LoVo (cell line): Measurements from ENCODE around the gene TGFBR3L.

Source experiments
- DNase-seq: peaks from one replicate; pipeline ENCODE4 v3.0.0-alpha.2; 2016; ENCODE audit warnings: low spot score

TGFBR3L gene

DNA sequence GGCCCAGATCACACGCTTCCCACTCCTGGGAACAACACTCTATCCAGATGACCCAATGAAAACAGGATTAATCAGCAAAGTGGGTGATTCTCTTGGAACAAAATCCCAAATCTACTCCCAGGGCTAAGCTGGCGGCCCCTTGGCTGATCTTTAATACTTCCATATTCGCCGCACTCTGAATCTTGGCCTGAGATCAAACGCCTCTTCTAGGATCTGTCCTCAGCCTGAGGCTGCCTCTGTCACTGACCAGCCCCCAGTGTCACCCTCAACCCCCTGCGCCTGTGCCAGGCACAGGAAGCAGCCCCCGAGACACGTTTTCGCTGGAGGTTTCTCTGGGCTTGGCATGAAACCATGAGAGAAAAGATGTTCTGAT lies 13.7 kb downstream of the TGFBR3L start:
- no peak for DNase-seq

DNA sequence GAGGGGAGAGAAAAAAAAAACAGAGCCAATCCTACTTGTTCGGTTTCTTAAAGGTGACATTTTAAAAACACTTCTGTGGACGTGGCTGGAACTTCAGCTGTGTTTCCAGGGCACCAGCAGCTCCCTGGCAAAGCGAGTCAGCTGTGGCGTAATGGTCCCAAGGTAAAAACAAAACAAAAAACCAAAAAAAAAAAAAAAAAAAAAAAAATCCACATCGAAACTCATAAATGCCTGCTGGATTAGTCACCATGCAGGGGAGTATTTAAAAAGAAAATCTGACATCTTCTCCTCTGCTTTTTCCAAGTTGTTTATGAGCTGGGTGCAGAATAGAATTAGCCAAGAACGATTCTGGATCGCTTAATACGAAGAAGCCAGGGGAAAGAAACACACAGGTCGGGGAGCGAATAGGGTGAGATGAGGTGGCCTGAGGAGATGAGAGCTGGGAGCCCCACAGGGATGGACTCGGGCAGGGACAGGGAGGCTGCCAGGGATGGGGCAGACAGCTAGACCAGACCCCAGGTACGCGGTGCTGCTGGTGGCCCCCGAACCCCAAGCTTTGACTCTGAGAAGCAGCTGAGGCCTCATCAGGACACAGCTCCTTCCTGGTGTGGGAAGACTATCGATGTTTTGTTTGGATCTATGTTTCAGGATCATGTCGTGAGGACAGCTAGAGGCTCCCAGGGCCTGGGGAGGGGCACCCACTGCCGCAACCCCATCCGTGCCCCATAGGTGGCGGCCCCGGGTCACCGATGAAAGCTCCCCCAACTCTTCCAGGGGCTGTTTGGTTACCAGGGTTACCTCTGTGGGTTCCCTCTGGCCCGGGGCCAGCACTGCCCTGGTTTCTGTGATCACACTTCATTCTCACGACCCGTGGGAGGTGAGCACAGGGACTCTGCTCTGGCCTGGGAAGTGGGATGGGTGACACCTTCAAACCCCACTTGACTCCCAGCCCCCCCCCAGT lies 14.4 kb downstream of the TGFBR3L start:
- peak; percentile 54 for DNase-seq

DNA sequence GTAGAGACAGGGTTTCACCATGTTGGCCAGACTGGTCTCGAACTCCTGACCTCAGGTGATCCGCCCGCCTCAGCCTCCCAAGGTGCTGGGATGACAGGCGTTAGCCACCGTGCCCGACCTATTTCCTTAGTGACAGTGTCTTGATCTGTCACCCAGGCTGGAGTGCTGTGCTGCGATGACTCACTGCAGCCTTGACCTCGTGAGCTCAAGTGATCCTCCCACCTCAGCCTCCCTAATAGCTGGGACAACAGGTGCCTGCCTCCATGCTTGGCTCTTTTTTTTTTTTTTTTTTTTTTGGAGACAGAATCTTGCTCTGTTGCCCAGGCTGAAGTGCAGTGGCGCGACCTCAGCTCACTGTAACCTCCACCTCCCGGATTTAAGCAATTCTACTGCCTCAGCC lies 15.4 kb downstream of the TGFBR3L start:
- peak; percentile 16 for DNase-seq

DNA sequence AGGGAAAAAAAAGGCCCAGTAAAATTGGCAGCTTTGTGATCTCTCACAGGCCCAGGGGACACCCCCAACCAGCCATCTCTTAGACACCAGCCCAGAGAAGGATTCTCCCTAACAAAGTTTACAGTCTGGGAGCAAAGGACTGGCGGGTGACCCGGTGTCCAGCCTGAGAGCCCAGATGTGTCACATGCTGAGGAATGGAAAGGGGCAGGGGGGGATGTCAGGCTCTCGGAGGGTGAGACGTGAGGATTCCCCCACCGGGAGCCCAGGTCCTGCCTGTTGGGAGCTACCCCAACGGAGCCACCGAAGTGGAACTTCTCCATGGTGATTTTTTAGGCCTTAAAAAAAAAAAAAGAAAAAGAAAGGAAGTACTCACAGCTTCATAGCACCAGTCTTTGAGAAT lies 16.1 kb downstream of the TGFBR3L start:
- DNase-seq: no peak

DNA sequence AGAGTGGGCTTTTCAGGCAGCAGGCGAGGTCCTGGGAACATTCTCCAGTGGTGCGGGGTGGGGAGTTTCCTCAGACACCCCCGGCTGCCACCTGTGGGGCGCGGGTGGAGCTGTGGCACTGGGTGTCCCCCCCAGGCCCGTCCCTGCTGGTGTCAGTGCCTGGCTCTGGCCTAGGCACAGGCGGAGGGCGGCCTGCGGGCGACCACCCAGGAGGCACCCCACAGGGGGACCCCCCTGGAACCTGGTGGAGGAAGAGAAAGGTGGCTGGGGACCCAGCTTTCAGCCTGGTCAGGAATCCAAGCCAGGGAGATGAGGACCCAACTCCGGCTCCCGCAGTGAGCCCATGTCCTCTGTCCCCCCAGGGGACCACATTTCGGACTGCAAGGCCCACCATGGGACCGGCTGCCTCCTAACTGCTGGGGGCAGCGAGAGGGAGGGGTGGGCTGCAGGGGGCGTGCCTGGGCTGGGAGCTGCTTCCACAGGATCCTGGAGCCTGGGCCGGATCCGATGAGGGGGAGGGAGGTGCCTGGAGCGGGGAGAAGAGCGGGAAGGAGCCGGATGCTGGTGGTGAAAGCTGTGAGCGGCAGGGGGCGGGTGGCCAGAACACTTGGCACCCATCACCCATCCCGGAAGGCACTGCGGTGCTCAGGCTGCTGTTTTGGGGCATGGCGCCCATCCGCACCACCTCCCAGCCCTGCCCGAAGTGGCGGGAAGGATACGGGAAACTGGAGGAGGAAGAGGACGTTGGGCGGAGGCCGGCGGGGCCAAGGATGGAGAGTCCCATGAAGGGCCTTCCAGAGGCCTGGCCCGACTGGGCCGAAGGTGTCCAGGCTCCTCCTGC lies 16.8 kb downstream of the TGFBR3L start:
- DNase-seq: no peak

DNA sequence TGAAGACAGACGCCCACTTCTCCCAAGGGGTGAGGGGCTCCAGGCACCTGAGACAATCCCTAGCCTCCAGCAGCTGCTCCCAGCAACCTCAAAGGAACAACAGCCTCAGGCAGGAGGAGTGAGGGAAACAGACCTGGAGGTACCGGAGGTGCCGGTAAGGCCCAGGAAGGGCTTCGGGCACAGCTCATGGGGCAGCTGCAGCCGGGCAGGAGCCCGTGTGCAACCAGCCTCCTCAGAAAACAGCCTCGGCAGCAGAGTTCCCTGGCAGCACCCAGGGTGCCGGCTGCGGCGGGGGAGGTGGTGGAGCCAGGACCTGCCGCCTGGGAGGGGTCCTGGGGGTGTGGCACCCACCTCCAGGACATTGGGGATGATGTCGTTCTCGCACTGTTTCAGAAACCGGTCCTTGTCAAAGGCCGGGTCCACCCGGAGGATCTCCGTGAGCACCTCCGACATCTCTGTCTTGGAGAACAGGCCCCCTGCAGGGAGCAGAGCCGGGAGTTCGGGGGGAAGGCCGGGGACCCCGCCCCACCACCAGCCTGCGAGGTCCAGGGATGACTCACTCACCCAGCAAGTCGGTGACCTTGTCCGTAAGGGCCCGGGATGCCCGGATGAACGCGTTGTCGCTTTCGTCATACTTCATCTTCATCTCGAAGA lies 17.8 kb downstream of the TGFBR3L start:
- DNase-seq: no peak

DNA sequence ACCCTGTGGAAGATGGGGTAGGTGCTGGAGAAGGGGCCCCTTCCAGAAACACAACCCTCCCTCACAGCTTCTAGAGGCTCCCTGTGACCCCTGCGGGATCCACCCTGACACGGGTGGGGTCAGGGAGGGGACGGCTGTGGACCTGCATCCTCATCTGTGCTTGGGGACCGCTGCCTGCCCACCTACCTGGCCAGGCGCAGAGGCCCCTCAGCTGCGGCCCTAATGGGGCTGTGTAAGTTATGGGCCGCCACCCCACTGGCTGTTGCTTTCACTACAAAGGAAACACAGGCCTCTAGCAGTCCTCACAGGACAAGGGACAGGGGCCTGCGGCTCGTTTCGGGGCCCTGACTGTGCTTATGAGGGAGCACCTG lies 18.3 kb downstream of the TGFBR3L start:
- no peak for DNase-seq

DNA sequence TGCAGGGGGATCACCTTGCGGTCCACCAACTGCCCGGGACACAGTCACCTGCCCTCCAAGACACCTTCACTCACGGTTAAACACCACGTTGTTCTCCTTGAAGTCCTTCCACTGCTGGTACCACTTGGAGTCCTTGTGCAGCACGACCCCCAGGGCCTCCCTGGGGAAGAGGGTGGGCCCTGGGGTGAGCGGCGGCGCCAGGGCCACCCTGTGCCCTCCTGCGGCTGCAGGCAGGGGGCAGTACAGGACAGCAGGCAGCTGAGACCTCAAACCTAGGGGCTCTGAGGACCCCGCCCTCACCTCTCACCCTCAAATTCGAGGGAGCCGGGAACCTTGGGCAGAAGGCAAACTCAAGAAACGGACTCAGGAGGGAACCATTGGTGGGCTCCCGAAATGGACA lies 18.8 kb downstream of the TGFBR3L start:
- no peak for DNase-seq

DNA sequence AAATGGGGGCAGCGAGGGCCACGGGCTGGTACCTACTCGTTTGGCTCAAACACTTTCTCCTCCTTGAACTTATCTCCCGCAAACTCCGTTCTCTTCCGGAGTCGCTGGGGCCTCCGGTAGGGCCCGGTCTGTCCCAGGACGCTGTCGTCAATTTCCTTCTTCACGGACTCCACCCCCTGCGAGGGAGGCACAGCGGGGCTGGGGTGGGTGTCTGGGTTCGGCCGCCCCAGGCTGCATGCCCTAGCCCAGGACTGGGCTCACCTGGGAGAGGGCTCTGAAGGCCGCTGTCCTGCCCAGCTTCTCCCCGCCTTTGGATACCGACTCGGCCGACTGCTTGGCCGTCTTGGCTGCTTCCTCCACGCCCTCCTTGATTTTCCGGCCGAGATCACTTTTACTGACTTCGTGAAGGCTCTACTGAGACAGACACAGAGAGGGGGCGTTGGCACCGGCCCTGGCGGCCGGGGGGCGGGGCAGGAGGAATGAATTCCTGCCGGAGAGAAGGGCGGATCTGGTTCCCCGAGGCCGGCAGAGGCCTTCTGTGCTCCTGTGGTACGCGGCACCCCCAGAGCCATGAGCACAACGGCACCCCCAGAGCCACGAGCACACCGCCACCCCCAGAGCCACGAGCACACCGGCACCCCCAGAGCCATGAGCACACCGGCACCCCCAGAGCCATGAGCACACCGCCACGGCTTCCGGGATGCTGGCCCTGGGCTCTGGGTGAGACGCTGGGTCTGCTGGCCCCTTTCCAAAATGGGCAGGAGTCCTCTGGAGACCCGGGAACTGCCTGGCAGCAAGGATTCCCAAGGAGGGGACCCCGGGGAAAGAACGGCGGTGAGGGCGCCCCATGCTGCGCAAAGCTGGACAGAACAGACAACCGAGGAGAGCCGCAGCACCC lies 19.4 kb downstream of the TGFBR3L start:
- DNase-seq: no peak

DNA sequence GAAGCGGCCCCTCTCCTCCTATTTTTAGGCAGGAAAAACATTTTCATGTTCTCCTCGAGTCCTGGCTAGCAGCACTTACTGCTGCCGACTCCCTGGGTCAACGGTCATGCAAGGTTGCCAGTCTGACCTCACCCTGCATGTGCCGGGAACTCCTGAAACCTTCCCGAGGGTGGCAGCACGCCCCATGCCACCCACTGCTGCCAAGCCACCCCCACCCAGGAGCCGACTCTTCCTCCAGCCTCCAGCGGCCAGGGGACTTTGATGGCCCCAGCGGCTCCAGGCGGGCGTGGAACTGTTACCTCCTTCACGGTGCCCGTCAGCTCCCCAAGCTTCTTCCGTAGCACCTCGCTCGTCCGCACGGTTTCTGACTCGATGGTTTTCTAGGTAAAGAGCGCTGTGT lies 20.1 kb downstream of the TGFBR3L start:
- DNase-seq: no peak

DNA sequence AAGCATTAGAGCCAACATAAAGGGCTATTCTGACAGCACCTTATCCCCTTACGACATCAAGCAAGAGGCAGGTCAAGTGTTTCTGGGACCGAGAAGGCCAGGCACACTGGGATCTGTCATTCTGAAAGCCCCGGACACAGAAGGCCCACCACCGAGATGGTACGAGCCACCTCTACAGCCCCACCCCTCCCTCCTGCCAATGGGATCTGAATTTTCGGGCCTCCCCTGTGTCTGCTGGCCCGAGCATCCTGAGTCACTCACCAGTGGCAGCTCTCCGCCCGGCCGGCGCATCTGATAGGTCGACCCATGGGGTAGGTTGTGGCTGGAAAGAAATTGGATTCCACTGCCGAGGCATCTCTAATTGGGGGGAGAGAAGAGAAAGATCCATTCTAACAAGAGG lies 26.2 kb downstream of the TGFBR3L start:
- no peak for DNase-seq

DNA sequence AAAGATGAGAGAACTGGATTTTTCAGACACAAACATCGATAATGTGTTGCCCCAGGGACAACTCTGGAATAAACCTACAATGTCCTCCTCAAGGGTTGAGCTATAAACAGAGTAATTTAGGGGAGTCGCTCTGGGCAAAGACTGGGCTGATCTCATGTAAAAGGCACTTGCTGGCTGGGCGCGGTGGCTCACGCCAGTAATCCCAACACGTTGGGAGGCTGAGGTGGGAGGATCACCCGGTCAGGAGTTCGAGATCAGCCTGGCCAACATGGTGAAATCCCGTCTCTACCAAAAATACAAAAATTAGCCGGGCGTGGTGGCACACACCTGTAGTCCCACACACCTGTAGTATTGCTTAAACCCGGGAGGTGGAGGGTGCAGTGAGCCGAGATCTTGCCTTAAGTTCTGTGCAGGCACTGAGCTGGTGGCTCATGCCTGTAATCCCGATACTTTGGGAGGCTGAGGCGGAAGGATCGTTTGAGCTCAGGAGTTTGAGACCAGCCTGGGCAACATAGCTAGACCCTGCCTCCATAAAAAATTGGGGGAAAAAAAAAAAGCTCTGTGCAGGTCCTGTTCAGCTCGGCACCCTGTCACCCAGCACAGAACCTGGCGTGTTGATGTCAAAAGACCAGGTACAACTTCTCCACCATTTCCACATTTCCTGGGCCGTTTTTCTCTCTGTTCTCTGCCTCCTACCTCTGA lies 27.4 kb downstream of the TGFBR3L start:
- DNase-seq: no peak

DNA sequence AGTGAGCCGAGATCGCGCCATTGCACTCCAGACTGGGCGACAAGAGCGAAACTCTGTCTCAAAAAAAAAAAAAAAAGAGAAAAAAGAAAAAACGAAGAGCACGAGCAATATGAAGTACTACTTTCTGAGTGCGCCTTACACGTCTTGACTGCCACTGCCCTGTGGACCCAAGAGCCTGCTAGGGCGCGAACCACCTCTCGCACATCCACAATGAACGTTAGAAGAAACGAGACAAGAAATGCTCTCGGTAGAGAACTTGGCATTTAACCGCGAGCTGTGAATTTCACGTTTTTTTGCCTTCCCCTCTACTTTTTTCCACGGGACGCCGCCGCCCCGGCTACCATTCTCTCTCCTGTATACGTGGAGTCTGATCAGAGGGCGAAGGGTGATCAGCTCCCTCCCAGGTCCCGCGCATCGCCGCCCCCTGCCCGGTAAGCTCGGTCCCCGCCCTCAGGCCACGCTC lies 28.4 kb downstream of the TGFBR3L start:
- DNase-seq: no peak

DNA sequence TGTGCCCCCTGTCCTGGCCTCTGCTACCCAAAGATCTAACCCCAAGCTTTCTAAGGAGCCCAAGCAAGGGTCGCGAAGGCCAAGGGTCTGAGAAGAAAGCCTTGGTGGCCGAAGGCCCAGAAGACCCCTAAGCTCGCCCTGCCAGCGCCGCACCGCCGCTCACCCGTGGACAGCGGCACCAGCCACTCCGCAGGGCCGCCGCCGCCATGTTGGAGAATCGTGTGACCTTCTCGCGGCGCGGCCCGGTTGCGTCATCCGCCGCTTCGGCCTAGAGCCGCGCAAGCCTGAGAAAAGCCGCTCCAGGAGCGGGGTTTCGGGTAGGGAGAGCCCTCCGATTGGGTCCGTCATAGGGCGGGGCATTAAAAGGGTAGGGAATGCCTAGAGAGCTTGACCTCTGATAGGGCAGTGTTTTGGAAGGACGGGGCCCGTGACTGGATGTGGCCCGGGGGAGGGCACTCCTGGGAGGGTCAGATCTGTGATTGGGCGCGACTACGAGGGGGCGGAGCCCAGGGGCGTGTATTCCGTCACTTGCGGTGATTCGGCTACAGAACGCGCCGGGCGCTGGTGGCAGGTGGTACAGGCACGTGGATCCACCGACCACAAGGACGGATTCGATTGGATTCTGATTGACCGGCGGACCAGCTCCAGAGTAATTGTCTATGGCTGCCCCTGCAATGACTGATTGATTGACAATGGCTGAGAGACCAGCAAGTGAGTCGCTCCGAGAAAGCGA lies 29.0 kb downstream of the TGFBR3L start, which contains the start of gene TIMM44:
TIMM44 (minus strand) TSS at position 223 of the 733 bp plus-strand sequence; CDS start at position 208, 15 bp downstream.
- peak; percentile 99 for DNase-seq

DNA sequence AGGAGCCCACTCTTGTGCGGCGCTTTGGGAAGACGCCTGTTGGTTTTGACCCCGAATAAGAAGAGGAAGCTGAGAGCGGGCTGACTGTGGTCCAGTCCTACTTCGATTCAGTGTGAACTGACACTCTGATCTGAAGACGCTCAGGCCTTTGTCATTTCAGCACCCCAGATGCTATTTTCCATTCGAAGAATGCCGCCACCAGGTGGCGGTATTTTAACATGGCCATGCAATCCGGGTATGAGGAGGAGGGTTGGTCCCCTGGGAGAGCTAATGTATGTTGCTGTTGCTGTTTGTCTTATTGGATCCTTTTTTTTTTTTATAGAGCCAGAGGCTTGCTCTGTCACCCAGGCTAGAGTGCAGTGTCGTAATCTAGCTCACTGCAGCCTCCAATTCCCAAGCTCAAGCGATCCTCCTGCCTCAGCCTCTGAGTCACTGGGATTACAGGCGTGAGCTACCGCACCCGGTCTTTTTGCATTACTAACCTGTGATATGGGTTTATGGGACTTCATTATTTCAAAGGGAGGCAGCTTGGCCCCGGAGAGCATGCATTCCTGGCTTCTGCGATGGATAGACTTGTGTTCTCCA lies 29.6 kb downstream of the TGFBR3L start:
- peak; percentile 78 for DNase-seq

DNA sequence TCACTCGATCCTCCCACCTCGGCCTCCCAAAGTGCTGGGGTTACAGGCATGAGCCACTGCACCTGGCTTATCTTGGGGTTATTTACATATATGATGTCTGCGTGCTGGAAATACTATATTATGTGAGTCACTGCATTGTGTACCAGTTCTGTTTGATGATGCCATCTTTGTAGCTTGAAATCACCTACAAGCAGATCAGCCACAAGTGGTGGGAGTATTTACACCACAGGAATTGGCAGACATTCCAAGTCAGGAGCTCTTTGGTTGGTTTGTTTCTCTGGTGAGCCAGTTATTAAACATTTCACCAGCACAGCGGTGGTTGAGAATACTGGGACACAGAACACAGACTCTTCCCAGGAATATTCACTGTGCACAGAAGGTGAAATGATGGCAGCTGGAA lies 33.3 kb downstream of the TGFBR3L start:
- no peak for DNase-seq

DNA sequence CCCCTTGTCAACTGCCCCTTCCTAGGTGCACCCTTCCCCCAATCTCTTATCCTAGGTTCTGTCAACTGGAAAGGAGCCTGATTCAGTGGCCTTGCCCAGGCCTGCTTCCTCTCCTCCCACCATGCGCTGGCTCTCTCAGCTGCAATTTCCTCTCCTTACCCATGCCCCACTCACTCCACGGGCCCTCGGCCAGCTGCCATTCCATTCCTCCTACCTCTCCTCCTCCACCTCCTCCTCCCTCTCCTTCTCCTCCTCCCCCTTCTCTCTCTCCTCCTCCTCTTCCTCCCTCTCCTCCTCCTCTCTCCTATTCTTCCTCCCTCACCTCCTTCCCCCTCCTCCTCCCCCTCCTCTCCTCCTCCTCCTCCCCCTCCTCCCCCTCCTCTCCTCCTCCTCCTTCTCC lies 38.4 kb downstream of the TGFBR3L start:
- DNase-seq: no peak

DNA sequence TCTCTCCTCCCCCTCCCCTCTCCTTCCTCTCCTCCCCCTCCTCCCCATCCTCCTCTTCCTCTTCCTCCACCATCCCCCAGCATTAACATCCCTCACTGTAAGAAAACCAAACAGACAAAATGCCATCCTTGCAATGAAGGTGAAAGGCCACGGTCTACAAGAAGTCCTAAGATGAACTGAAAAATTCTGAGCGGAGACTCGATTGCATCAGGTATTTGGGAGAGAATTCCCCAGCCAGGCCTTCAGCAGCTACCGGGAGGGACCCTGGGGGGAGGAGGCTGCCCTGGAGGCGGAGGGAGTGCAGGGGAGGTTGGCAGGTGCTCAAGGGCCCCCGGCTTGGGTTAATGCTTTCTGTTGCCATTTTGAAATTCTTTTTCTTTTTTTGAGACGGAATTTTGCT lies 38.9 kb downstream of the TGFBR3L start:
- DNase-seq: no peak

DNA sequence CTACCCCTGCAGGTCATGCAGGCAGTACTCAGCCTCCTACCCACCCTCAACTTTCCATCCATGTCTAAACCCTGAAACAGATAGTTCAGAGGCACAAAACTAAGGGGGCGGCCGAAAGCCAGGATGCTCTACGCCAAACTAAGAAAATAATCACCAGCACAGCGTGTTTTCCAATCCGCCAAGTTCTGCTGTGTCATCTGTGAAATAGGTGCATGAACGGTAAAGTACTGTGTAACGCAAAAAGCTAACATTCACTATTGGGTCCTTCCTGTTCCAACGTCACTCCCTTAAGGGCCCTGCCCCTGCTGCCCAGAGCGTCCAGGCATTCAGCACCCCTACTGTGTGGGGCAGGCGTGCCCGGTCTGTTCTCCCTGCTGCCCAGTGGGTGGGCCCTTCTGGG lies 41.1 kb downstream of the TGFBR3L start:
- no peak for DNase-seq

DNA sequence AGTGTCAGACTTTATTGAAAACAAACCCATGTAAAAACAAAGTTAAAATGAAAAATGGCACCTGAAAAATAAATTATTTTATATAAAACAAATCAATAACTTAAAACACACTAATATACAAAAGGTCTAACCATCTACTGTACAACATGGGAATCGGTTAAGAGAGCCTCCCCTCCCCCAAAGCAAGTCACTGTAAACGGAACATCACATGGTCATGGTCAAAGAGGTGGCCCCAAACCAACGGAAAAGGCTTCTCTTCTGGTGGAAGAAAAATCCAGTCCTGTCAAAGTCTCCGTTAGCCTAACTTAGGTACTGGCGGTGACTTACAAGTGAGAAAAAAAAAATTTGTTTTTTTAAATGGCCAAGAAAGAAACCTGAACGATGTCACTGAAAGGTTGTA lies 44.6 kb downstream of the TGFBR3L start:
- no peak for DNase-seq
